Measurements from ENCODE around the gene KCNJ16. TPM values are rescaled to one million over a fixed set of nuclear protein-coding genes. Genes with fewer than 3 reads are reported as not detected.

KCNJ16 gene
- polyA plus RNA-seq, 1 donor: 1.3 TPM

DNA sequence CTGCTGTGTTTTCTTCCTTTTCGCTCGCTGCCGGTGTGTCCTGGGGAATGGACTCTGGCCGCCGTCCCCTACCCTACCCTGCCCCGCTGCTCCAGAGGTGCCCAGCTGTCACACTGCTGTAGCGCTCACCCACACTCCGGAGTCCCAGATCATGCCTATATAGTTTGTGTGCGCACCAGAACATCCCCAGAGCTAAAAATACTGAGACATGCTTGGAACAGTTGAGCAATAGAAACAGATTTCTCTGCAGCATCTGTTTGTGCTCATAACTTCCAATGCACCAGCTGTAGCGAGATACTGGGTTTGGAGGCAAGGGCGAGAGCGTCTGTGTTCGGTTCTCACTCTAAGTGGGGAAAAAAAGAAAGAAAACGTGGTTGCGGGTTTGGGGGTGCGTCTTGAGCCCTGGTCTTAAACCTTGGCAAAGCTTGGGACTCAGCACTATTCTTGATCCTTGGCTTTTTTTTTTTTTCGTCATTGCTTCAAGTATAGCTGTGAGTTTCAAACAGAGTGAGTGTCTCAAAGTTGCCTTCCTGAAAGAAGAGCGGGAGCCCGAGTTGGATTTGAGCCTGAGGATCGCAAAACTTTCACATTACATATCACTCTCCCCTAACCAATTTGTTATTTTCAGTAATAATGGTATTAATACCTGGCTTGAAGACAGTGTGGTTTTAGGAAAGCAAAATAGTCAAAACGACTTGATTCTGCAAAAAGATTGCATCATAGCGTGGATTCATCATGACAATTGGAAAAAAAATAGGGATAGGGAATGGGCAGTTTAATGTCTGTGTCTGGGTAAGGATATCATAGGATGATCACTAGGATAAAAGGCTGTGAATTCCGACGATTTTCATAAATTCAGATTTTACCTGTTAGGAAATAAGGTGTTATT lies 94.9 kb downstream of the KCNJ16 start:
- no peak for DNase-seq (ENCODE audit: low read depth)

DNA sequence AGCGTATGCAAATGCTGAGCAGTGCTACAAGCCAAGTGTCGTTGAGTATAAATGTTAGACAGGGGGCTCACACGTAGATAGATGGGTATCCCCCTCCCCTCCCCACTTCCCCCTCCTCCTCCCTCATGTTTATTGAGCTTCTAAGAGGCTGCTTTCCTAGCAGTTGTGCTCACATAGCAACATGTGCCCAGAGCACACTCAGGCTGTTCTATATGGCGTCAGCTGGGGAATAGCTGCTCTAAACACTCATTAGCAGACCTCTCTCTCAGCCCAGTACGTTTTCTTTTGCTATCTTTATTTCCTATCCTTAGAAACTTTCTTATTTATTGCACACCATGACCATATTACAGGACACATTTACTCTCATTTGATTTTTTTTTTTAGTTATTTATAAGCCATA lies 96.1 kb downstream of the KCNJ16 start:
- no peak for DNase-seq (ENCODE audit: low read depth)

DNA sequence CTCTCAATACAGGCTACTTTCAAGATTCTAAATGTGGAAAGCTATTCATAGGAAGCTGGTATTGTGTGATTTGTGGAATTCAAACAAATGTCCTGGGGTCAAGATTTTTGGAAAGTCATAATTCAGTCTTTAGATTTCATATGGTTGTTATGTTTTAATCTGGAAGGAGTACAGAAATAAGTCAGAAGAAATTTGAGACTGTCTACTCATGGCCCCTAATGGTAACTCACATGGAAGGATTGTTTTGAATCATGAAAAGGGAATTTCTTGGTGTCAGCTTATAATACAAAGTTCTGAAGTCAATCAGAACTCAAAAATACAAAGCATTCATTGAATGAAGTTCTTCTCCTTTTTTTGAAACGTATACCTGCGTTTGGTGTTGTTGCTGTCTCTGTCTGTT lies 97.4 kb downstream of the KCNJ16 start:
- DNase-seq (ENCODE audit: low read depth): no peak

DNA sequence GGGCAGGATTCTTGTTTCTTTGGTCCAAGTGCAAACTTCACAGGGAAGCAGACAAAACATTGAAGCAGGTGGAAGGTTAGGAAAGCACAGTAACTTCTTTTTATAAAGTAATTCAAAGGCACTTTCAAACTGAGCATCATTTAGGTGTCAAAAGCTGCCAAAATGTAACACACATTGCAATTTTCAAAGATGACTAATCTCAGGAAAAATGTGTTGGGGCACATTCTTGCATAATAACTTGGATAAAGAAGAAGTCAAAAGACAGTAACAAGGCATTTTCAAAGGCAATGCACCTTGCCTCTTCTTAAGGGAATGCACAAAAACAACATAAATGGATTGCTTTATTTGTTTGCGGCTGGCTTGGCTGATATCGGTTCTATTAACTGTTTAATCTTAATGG lies 97.9 kb downstream of the KCNJ16 start:
- DNase-seq (ENCODE audit: low read depth): no peak

DNA sequence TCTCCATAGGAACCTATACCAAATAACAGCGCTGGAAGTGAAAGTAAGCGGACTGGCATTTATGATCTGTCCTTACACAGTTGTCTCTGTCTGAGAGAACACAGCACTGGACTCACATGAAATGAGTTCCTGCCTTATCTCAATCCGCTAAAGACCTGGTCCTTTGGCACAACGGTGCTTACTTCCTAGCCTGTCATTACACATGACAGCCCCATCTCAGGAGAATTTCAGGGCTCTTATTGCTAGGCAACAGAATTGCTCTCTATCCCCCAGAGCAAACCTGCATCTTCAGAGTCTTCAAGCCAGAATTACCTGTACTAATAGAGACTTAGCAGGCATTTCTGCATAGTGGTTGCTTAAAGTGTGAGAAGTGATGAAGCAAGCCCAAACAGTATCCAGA lies 98.7 kb downstream of the KCNJ16 start:
- no peak for DNase-seq (ENCODE audit: low read depth)

DNA sequence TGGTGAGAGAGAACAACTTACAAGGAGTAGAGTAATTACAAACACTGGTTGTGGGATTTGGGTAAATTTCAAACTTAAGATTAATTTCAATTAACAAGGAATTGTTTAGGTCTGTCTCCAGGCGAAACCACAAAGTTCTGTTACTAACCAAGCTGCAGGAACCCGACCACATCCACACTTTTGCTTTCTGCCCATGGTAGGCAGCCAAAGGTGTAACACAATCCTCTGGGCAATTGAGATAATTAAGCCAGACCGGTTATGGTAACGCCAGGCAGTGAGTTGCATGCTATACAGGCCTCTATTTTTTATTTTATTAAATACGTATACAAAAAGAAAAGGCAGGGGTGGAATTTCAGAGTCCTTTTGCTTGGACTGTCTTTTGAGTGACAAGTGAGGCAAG lies 106.4 kb downstream of the KCNJ16 start:
- DNase-seq (ENCODE audit: low read depth): no peak

DNA sequence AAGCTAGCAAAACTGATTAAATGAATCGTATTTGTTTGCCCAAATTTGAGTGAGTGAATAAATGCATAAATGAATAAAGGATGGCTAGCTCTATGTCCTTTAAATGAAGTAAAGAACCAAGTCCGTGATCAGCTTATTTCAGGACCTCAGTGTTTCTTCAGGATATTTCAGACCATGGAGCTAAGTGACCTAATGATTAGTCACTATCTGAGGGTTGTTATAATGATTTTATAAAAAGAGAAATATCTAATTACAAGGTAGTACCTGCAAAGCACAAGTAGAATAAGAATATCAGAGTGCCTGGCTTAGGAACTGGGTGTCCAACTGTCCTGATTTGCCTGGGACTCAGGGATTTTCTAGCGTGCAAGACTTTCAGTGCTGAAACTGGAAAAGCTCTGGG lies 106.8 kb downstream of the KCNJ16 start:
- no peak for DNase-seq (ENCODE audit: low read depth)

DNA sequence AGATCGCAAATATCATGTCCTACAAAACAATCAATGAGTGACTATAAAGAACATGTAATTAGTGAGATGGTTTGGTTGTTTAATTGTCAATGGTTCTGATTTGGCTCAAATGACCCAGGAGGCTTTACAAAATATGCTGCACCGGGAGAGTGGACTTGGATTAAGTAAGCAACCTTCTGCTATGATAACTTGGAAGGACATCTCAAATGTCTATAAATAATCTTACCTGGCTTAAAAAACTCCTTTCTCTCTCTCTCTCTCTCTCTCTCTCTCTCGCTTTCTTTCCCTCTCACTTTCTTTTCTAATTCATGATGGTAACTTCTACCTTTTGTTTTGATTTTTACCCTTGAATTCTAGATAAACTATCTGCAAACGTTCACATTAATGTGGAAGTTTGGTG lies 108.5 kb downstream of the KCNJ16 start:
- no peak for DNase-seq (ENCODE audit: low read depth)

DNA sequence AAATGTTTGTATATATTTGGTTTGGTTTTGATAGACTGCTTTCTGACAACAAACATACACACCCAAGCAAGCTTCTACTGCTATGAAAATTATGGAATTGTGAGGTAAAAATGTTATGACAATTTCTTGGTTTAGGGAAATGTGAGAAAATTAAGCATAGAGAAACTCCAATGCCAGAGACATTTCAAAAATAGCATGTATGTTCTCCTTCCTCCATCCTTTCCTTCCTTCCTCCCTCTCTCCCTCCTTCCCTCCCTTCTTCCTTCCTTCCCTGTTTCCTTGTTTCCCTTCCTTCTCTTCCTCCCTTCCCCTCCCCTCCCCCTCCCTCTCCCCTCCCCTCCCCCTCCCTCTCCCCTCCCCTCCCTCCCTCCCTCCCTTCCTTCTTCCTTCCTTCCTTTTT lies 109.2 kb downstream of the KCNJ16 start:
- DNase-seq (ENCODE audit: low read depth): no peak

DNA sequence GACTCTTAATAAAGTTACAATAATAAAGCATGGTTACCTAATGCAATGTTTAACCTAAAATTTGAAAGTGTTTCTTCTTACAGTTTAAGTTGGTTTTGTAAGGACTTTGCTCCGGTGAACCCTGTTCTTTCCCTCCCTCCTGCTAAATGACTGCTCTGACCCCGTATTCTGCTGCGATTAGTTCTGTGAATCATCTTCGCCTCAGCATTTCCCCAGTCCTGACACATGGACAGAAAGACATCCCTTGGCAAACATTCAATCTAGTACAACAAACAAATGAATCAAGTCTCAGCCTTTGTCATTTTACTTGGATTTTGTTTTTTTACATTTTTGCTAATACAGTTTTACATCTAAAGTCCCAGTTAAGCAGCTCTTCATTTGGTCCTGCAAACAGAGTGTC lies 109.7 kb downstream of the KCNJ16 start:
- no peak for DNase-seq (ENCODE audit: low read depth)

Other genes with a start within 250 kb of the KCNJ16 start
- 4.7 TPM for gene KCNJ2, start 94.3 kb downstream of the KCNJ16 start, polyA plus RNA-seq (ENCODE audit: insufficient read length)